Measurements from ENCODE around the gene KRT32. TPM values are rescaled to one million over a fixed set of nuclear protein-coding genes. Genes with fewer than 3 reads are reported as not detected.

The KRT32 gene
- polyA plus RNA-seq, 1 donor (not counting 4 experiments of a cell fraction or from before 2014, with no cell fraction given): not detected

GRCh38 chr17:41437254-41437653 lies 29.9 kb downstream of the KRT32 start:
- Histone ChIP-seq H3K4me3 (ENCODE audit: control insufficient read depth in 2 of 3, extremely low read depth in 1 of 3, insufficient read depth in 2 of 3, low read depth in 1 of 3, low read length in 3 of 3) (no peak overlapping the region), H3K4me2 (ENCODE audit: control insufficient read depth, extremely low read depth, insufficient read depth, low read depth, low read length) (no peak overlapping the region), H3K4me1 (ENCODE audit: control insufficient read depth, extremely low read depth, insufficient read depth, low read length) (no peaks in the 10 kb centered on the region), H4K20me1 (ENCODE audit: control insufficient read depth, extremely low read depth, insufficient read depth, low read length) (no peaks in the 10 kb centered on the region), H3K27ac (ENCODE audit: control insufficient read depth, insufficient read depth, low read length) (no peak overlapping the region), H3K27me3 (ENCODE audit: control insufficient read depth, extremely low read depth, insufficient read depth, low read length) (no peaks in the 10 kb centered on the region), H3K9ac (ENCODE audit: control insufficient read depth, extremely low read depth, insufficient read depth, low read length) (no peak overlapping the region), H3K9me3 (ENCODE audit: control insufficient read depth, low read depth, low read length) (no peaks in the 10 kb centered on the region), H3K79me2 (ENCODE audit: control insufficient read depth, insufficient read depth, low read length) (no peaks in the 10 kb centered on the region), H3K9me1 (ENCODE audit: control insufficient read depth, extremely low read depth, insufficient read depth, low read length) (no peaks in the 10 kb centered on the region), H3K36me3 (ENCODE audit: control insufficient read depth in 2 of 2, extremely low read depth in 1 of 2, insufficient read depth in 2 of 2, low read length in 2 of 2) (no peaks in the 10 kb centered on the region), H2AFZ (ENCODE audit: control insufficient read depth, low read length) (no peak overlapping the region)
- FAIRE-seq (no peak), DNase-seq (ENCODE audit: low read depth, low spot score) (no peak)
- TF ChIP-seq EZH2 (IDR thresholded peaks at IDR 0.05; ENCODE audit: low read length) (no peak), CTCF (optimal IDR thresholded peaks at IDR 0.05 in 1 of 3, IDR thresholded peaks at IDR 0.05 in 1 of 3, conservative IDR thresholded peaks at IDR 0.05 in 1 of 3; ENCODE audit: extremely low read depth in 1 of 3, insufficient read depth in 2 of 3, low read length in 3 of 3) (no peak)
- dilution Hi-C loops (cut with MboI; ENCODE audit: extremely low pct_ligation_motif_present, low sequenced_read_pairs): no loop called here

GRCh38 chr17:41434415-41434814 lies 32.8 kb downstream of the KRT32 start:
- dilution Hi-C loops (cut with MboI; ENCODE audit: extremely low pct_ligation_motif_present, low sequenced_read_pairs): no loop called here
- FAIRE-seq: no peak
- H3K4me1 ChIP-seq (ENCODE audit: control insufficient read depth, extremely low read depth, insufficient read depth, low read length): no peaks in the 10 kb centered on the region

GRCh38 chr17:41434005-41434404 lies 33.2 kb downstream of the KRT32 start:
- no peak overlapping the region for H3K4me2 ChIP-seq (ENCODE audit: control insufficient read depth, extremely low read depth, insufficient read depth, low read depth, low read length)
- no peaks in the 10 kb centered on the region for H3K36me3 ChIP-seq (ENCODE audit: control insufficient read depth in 2 of 2, extremely low read depth in 1 of 2, insufficient read depth in 2 of 2, low read length in 2 of 2)
- no peaks in the 10 kb centered on the region for H3K79me2 ChIP-seq (ENCODE audit: control insufficient read depth, insufficient read depth, low read length)
- H3K27ac ChIP-seq (ENCODE audit: control insufficient read depth, insufficient read depth, low read length): no peak overlapping the region
- H2AFZ ChIP-seq (ENCODE audit: control insufficient read depth, low read length): no peak overlapping the region
- H3K9me3 ChIP-seq (ENCODE audit: control insufficient read depth, low read depth, low read length): no peaks in the 10 kb centered on the region
- no peaks in the 10 kb centered on the region for H3K9me1 ChIP-seq (ENCODE audit: control insufficient read depth, extremely low read depth, insufficient read depth, low read length)
- H3K4me3 ChIP-seq (ENCODE audit: control insufficient read depth in 2 of 3, extremely low read depth in 1 of 3, insufficient read depth in 2 of 3, low read depth in 1 of 3, low read length in 3 of 3): no peak overlapping the region
- dilution Hi-C loops (cut with MboI; ENCODE audit: extremely low pct_ligation_motif_present, low sequenced_read_pairs): no loop called here
- H4K20me1 ChIP-seq (ENCODE audit: control insufficient read depth, extremely low read depth, insufficient read depth, low read length): no peaks in the 10 kb centered on the region
- TF ChIP-seq EZH2 (IDR thresholded peaks at IDR 0.05; ENCODE audit: low read length): no peak
- TF ChIP-seq CTCF (optimal IDR thresholded peaks at IDR 0.05 in 1 of 3, IDR thresholded peaks at IDR 0.05 in 1 of 3, conservative IDR thresholded peaks at IDR 0.05 in 1 of 3; ENCODE audit: extremely low read depth in 1 of 3, insufficient read depth in 2 of 3, low read length in 3 of 3): no peak
- DNase-seq (ENCODE audit: low read depth, low spot score) (no peak), FAIRE-seq (no peak)
- H3K9ac ChIP-seq (ENCODE audit: control insufficient read depth, extremely low read depth, insufficient read depth, low read length): no peak overlapping the region
- H3K27me3 ChIP-seq (ENCODE audit: control insufficient read depth, extremely low read depth, insufficient read depth, low read length): no peaks in the 10 kb centered on the region
- no peaks in the 10 kb centered on the region for H3K4me1 ChIP-seq (ENCODE audit: control insufficient read depth, extremely low read depth, insufficient read depth, low read length)

More at GRCh38 chr17:41434415-41434814, 32.8 kb downstream of the KRT32 start:
- Histone ChIP-seq H3K79me2 (ENCODE audit: control insufficient read depth, insufficient read depth, low read length) (no peaks in the 10 kb centered on the region), H2AFZ (ENCODE audit: control insufficient read depth, low read length) (no peak overlapping the region), H3K9me1 (ENCODE audit: control insufficient read depth, extremely low read depth, insufficient read depth, low read length) (no peaks in the 10 kb centered on the region), H3K4me2 (ENCODE audit: control insufficient read depth, extremely low read depth, insufficient read depth, low read depth, low read length) (no peak overlapping the region), H4K20me1 (ENCODE audit: control insufficient read depth, extremely low read depth, insufficient read depth, low read length) (no peaks in the 10 kb centered on the region), H3K27me3 (ENCODE audit: control insufficient read depth, extremely low read depth, insufficient read depth, low read length) (no peaks in the 10 kb centered on the region), H3K9ac (ENCODE audit: control insufficient read depth, extremely low read depth, insufficient read depth, low read length) (no peak overlapping the region), H3K4me3 (ENCODE audit: control insufficient read depth in 2 of 3, extremely low read depth in 1 of 3, insufficient read depth in 2 of 3, low read depth in 1 of 3, low read length in 3 of 3) (no peak overlapping the region), H3K36me3 (ENCODE audit: control insufficient read depth in 2 of 2, extremely low read depth in 1 of 2, insufficient read depth in 2 of 2, low read length in 2 of 2) (no peaks in the 10 kb centered on the region), H3K27ac (ENCODE audit: control insufficient read depth, insufficient read depth, low read length) (no peak overlapping the region), H3K9me3 (ENCODE audit: control insufficient read depth, low read depth, low read length) (no peaks in the 10 kb centered on the region)
- no peak for DNase-seq (ENCODE audit: low read depth, low spot score)
- no peak for TF ChIP-seq EZH2 (IDR thresholded peaks at IDR 0.05; ENCODE audit: low read length)

All from keratinocyte (primary cell).